Embryonic facial prominence (tissue), 1 donor: ENCODE results near the gene ABCC4.

ENCODE experiments used
- DNase-seq: peaks from one replicate; pipeline ENCODE4 v3.0.0-alpha.2; 2016; ENCODE audit errors: extremely low spot score

Gene ABCC4

DNA sequence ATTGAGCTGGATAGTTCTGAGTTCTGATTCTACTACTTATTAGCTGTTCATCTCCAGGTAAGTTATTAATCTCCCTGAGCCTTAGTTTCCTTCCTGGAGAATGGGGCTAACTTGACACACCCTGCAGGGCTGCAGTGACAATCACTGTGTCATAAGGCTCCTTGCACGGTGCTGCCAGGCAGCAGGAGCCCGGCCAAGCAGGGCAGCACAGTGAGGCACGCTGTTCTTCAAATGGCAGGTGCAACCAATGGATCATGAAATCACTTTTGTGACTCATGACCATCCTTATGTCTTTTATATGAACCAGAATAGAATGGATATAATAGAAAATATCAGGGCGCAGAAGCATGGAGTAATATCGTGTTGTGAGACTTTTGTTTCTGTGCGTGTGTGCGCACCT lies 242.6 kb downstream of the ABCC4 start:
- no peak for DNase-seq

DNA sequence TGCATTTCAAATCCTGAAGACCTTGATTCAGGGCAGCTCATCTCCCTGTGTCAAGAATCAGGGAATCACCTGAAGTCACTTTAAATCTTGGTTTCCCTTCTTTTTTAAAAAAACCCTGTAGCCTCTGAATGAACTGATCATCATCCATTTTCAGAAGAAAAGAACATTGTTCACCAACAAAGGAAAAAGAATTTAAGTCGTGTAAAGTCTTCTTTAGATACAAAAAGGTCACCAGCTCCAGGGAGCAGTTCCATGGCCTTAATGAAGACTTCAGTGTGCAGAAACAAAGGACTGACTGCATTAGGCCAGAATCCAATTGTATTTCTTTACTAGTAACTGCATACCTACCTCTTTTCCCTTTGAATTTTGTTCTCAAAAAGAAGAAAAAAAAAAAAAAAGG lies 245.0 kb downstream of the ABCC4 start:
- no peak for DNase-seq

DNA sequence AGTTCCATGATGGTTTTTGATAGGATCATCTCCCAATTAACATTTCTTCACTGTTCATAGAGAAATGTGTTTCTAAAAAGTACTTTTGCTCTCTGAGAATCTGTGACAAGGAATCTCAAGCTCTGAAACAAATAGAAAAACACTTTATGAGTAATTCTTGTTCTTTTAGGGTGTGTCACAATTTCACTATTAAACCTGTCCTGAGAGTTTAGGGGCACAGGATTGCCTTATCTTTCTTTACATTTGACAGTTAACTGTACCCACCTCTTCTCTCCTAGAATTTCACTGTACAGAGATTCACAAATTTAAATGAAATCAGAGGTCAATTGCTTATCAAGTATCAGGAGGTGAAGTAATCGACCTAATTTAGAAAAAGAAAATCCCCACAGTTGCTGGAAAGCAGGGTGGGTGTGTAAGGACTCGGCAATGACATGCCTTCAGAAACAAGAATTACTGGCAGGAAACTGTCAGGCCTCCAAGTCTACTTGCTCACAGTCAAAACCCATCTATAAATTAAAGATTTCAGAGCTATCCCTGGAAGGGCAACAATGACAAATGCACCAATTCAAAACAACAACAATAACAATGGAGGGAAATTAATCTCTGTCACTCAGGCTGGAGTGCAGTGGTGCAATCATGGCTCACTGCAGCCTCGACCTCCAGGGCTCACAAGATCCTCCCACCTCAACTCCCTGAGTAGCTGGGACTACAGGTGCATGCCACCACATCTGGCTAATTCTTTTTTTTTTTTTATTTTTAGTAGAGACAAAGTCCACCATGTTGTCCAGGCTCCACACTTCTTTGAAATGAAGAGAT lies 250.2 kb downstream of the ABCC4 start:
- DNase-seq: no peak

DNA sequence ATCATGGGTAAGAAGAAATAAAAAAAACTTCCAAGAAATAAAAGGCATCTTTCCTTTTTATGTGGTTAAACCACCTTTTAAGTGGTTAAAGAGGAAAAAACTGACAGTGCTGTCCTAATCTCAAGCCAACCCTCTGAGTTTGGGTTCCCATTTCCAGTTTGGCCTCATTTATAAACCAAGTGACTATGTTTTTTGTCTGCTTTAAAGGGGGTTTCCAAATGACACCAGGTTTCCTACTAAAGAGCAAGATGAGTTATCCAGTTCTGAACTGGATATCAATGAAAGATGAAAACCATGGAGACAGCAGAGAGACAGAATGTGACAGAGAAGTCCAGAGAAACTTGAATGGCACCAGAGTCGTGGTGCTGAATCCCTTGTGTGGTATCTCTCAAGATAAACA lies 251.5 kb downstream of the ABCC4 start:
- no peak for DNase-seq

DNA sequence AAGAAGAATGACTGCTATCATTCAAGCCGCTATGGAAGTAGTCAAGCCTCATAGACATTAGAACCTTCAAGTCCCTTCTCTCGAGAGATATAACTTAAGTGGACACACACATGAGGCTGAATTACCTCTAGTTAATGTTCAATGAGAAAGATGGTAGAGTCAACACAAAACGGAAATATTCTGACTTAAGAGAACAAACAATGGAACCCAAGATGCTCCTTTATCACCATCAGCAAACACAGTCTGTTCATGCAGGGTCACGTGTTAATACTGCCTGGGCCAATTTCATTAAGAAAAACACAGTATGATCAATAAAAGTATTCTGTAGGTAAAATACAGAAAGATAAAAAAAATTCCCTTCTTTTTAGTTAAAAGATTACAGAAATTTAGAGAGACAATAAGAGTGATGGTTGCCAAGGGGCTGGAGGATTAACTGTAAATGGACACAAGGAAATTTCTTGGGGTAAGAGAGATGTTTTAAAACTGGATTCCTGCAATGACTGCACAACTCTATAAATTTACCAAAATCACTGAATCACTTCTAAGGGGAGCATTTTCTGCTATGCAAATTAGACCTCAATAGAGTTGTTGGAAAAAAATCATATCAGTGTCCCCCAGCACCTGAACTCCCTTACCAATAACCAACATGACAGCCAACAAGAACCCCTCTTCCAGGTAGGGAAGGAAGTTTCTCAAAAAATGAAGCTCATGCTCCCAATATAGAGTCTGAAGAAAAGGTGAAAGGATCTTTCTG lies 256.6 kb downstream of the ABCC4 start:
- no peak for DNase-seq

DNA sequence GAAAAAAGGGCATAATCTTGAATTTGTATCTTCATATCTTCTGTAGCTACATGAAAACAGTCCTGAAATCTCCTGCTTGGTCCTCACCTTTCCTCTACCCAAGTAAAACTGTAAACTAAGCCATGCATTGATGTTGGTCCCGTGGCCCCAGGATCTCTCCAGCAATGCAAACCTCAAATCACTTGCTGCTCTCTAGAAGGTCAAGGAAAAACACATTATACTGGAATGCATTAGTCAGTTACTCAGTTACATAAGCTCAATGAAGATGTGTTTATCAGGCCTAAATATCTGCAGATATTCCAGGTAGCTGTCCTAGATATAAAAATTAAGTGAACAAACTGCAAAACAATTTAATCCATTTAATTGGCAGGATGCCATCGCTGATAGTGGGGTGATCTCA lies 261.8 kb downstream of the ABCC4 start:
- DNase-seq: no peak

DNA sequence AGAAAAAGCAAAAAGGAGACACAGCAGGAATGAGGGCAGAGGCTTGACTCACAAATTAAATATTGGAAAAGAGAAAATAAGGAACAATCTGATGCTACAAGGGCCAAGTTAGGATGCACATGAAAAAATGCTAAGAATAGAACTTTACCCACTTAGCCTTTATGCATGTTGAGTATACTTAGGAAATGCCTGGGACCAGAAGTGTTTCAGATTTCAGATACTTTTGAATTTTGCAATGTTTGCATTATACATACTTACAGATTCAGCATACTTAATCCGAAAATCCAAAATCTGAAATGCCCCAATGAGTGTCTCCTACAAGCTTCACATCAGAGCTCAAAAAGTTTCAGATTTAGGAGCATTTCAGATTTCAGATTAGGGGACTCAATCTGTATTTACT lies 262.3 kb downstream of the ABCC4 start:
- no peak for DNase-seq

DNA sequence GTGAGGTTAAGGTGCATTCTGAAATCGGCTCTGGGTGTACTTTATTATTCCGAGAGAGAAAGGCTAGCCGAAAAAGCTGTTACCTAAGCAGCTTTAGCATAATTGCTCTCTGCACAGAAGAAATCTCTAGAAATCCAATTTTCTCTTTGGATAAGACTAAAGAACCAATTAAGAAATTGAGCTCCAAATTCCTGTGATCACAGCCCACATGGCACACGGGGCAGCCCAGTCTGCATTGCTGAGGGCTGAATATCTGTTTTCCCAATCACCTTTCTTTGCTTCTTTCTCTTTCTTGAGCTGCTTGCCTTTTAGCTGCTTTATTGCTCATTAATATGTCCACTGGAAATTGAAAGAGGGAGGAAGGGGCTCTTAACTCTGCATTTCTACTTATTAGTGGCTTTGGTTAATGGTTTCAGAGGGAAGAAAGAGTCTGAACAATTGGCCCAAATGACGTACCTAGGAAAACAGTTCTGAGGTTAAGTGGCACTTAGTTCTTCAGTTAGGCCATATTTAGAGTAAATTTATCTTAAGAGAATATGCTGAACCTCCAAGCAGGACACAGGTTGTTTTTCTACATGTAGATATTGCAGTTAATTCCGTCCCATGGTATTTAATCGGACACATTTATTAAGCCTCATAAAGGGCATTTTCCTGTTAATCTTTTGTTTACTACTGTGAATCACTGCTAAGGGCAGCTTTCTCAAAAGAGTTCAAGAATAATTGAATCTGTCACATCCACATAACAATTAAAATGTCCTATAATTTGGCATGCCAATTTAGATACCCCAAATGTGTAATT lies 265.7 kb downstream of the ABCC4 start:
- DNase-seq: no peak

DNA sequence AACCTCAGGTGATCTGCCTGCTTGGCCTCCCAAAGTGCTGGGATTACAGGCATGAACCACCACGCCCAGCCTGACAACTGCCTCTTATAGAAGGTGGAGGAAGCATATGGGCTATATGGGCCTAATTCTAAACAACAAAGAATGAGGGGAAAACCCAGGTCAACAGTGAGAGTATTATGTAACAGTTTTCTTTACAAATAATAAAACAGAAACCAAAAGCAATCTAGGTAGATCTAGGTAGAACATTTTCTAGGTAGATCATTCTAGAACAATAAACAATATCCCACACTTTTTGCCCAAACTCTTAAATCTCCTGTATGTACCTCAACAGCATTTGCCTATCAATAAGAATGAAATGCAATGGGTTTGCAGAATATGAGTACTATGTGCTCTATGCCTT lies 267.4 kb downstream of the ABCC4 start:
- no peak for DNase-seq

DNA sequence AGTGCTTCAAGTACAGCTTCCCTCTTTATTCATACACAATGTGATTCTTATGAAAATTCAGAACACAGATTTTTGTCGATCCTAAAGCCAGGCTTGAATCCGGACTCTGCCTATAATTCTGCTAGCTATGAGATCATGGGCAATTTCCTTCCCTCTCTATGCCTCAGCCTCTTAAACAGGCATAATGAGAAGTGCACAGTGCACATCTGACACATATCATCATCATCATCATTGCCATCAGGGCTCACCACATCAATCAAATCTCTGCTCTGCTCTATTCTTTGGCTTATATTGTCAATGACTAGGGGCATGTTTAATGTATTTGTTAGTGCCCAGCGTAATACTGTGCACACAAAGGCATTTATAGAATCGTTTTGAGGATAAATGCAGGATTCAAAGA lies 269.1 kb downstream of the ABCC4 start:
- no peak for DNase-seq

DNA sequence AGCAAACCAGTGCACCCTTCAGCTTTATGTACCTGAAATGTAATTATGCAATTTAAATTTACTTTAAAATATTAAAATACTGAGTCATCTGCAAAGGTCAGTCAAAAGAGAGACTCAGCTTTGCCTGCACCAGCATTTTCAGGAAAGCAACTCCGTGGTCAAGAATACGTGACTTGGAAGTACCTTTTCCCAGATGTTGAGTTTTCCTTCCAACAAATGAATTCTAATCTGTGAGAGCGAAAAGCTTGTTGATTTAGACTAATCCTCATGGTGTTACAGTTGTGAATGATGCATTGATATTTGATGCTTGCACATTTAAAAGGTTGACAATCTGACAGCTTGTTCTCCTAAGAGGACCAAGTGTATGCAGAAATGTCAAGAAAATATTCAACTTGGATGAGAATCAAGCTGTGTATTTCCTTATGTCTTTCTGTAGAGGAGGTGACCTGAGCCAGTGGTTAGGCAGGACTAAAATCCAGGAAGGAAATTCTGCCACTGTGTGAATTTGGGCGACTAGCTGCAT lies 270.4 kb downstream of the ABCC4 start:
- no peak for DNase-seq

DNA sequence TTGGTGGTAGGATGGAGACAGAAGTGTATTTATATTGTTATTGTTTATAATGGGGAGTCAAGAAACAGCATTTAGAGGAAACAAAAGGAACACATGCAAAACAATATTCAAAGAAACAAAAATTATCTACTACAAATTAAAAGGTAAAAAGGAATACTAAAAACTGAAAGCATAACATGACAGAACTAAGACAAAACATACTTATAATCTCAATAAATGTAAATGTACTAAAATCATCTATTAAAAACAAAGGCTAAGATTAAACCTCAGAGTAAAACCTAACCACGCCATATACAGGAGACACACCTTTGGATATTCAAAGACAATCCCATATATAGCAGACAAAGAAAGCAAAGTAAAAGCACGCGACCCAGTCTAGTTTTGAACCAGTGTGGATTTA lies 273.6 kb downstream of the ABCC4 start:
- no peak for DNase-seq

DNA sequence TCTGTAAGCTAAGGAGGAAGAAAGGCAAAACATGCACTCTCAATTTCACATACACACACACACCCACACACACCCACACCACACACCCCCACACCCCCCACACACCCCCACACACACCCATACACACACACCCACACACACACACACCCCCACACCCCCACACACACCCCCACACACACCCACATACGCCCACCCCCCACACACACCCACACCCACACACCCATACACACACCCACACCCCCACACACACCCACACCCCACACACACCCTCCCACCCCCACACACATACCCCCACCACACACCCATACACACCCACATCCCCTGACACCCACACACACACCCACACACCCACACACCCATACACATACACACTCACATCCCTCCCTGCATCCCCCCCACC lies 276.1 kb downstream of the ABCC4 start:
- no peak for DNase-seq

DNA sequence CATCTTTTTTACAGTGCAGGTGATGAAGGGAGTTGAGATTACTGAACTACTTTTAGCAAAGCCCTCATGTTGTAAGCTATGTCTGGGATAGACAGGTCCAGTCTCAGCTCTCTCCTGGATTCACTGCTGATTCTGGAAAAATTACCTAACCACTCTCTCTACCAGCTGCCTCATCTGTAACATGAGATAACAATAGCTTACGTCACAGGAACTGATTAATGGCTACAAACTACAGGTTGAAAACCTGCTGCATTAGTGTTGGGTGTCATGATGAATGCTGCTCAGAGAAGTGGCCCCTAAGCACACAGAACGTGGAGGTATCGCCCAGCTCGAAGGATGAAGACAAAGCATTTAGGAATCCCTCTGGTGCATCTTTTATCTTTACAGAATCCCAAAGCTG lies 277.8 kb downstream of the ABCC4 start:
- no peak for DNase-seq

DNA sequence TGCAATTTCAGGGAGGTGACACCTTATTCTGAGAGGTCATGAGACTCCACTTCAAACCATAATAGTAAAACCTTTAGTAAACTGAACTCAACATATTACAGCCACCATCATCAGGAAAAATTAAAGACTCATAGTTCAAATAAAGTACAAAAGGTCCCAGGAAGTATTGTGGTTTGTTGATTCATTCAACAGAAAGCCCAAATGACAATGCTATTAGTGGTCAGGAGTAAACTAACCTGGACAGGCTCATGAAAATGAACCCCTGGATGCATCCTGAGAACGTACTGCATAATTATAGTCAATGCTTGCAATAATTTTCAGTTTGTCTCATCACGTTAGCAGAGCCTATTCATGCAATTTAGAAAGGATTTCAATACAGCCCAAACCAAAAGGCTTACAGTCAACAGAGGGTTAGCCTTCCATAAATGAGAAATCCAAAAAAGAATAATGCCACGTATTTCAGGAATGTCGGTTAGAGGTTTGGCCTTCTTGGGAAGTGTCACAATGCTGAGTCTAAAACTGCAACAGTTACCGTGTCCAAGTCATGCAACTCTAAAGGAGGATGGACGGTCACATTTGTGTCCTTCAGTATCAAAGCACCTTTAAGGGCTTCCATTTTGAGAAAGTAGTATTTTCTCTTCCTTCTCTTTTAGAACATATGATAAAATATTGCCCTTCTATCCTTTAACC lies 280.8 kb downstream of the ABCC4 start:
- no peak for DNase-seq

DNA sequence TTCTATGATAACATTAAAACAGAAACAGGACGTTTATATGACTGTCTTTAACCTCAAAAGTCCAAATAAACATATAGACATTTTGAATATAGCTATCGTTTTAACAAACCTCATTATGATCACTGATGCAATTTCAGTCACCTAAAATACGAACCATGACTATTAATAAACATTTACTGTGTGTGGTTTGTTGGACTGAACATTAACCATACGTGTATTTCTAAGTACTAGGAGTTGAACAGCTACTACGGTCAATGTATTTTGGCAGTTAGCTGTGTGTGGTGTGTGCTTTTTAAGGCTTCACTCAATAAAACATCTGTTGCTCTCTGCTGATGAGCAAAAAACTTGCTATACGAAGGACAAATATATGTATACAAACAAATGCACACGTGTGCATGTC lies 281.4 kb downstream of the ABCC4 start:
- no peak for DNase-seq

DNA sequence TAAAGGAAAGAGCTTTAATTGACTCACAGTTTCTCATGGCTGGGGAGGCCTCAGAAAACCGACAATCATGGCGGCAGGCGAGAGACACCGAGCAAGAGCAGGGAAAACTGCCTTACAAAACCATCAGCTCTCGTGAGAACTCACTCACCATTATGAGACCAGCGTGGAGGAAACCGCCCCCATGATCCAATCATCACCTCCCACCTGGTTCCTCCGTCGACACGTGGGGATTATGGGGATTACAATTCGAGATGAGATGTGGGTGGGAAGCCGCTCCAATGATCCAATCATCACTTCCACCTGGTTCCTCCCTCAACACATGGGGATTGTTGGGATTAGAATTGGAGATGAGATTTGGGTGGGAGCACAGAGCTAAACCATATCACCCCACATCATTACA lies 293.9 kb downstream of the ABCC4 start:
- DNase-seq: no peak

DNA sequence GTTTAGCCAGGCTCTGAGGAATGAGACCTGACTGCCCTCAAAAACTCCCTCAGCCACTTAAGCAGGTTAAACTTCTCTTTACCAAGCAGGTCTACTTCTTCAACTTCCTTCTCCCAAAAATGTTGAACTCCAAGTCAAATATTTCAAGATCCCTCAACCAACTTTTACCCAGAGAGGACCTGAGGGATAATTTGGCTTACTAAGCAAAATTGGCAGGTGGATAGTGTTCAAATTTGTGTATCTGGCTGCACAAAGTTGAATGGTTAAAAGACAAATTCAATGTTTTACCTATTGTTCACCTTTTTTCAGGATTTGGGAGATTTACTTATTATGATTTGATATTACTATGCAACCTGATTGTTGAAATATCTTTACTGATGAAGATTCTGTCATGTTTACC lies 296.0 kb downstream of the ABCC4 start:
- DNase-seq: no peak

DNA sequence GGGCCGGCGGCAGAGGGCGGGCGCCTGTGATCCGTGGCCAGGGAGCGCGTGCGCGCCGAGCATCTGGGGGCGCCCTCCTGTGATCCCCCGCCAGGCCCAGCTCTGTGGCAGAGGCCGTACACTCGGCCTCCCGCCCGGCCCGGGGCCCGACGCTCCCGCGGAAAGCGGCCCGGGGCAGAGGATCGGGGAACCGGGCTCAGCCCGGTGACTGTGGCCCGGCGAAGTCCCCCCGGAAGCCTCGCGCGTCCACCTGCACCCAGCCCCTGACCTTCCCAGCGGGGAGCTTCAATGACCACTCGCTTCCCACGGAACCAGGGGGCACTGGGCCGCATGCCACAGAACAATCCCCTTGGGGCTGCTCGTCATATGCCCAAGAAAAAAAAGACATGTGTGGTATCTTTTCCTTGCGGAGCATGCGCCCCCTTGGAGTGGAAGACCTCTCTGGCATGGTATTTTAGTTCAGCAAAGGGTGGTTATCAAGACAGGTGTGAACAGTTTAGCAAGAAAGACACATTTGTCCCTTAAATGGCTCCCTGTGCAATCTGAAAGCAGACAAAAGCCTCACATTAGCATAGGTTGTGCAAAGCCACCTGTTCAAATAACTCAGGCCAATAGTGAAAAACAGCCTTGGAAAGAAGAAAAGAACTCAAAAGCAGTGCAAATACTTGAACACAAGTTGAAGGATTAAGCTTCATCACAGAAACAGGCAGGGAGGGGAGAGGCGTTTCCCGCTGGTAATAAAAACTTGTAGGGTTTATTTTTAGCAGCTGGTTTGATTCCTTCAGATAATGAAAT lies 298.0 kb downstream of the ABCC4 start:
- DNase-seq: no peak

DNA sequence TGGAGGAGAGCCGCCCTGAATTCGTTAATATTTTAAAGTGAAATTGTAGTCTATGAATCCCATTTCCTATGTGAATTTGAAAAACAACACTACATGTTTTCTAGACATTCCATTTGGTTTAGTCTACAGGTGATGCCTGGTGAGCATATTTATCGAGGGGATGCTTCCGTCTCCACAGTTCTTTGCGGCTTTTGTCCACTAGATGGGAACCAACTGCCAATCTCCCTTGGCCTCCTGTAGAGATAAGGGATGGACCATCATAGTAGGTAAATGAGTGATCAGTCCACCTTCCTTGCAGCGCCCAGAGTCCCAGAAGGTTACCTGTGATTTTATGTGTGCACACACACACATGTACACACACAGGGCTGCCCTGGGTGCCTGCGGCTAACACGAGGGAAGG lies 299.1 kb downstream of the ABCC4 start:
- DNase-seq: no peak

DNA sequence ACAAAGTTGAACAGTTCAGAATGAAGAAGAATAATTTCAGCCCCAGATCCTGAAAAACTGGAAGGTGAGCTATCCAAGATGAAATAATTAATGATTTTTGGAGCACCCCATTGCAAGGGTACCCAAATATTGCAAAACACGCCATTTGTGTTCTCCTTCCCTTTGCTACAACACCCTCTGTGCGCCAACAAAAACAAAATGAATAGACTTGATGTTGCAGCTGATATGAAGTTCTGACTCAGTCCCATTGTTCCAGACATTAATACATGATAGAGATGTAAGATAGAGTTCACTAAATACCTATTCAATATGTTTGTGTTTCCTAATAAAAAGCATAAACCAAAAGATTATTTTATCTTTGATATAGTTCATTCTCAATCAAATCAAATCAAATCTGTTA lies 301.4 kb downstream of the ABCC4 start:
- DNase-seq: no peak
